Smooth muscle cell (in vitro differentiated cells): ENCODE results near the gene ARHGAP25. TPM values are rescaled to one million over a fixed set of nuclear protein-coding genes. Genes with fewer than 3 reads are reported as not detected.

Experiments used
- DNase-seq: peaks from one replicate; lab custom pipeline; 2025; ENCODE audit not compliant: unreplicated experiment; lab: John Stamatoyannopoulos, UW
- H2AFZ ChIP-seq: fragments of 200-600 bp; sonication (generic); 2 replicates; pipeline ENCODE4 v1.6.0; 2016; ENCODE audit warnings: antibody characterized with exemption, low read depth, mild to moderate bottlenecking
- H3F3A ChIP-seq: fragments of 200-600 bp; sonication (generic); 2 replicates; pipeline ENCODE4 v1.6.0; 2017; ENCODE audit warnings: antibody characterized with exemption, low read depth
- H3K27ac ChIP-seq: fragments of 200-600 bp; sonication (generic); 2 replicates; pipeline ENCODE4 v1.5.1; 2016; ENCODE audit warnings: low read depth, mild to moderate bottlenecking
- H3K27me3 ChIP-seq: fragments of 200-600 bp; sonication (generic); 2 replicates; pipeline ENCODE4 v1.6.1; 2016; ENCODE audit warnings: low read depth, mild to moderate bottlenecking
- H3K36me3 ChIP-seq: fragments of 200-600 bp; sonication (generic); 2 replicates; pipeline ENCODE4 v1.5.1; 2016; ENCODE audit warnings: low read depth
- H3K4me1 ChIP-seq: fragments of 200-600 bp; sonication (generic); 2 replicates; pipeline ENCODE4 v1.5.1; 2016; ENCODE audit warnings: low read depth
- H3K4me2 ChIP-seq: fragments of 200-600 bp; sonication (generic); 2 replicates; pipeline ENCODE4 v1.6.0; 2016; ENCODE audit warnings: mild to moderate bottlenecking
- H3K4me3 ChIP-seq: fragments of 200-600 bp; sonication (generic); 2 replicates; pipeline ENCODE4 v1.5.1; 2016; ENCODE audit warnings: mild to moderate bottlenecking
- H3K79me2 ChIP-seq: fragments of 200-600 bp; sonication (generic); 2 replicates; pipeline ENCODE4 v1.6.0; 2016; ENCODE audit warnings: low read depth, mild to moderate bottlenecking
- H3K9ac ChIP-seq: fragments of 200-600 bp; sonication (generic); 2 replicates; pipeline ENCODE4 v1.6.0; 2016; ENCODE audit warnings: low read depth
- H3K9me3 ChIP-seq: fragments of 200-600 bp; sonication (generic); replicated peaks from 2 replicates; pipeline ENCODE4 v1.5.1; 2016; ENCODE audit warnings: low read depth
- H4K20me1 ChIP-seq: fragments of 200-600 bp; sonication (generic); 2 replicates; pipeline ENCODE4 v1.6.0; 2016; ENCODE audit warnings: low read depth
- CTCF ChIP-seq: fragments of 200-600 bp; sonication (generic); IDR thresholded peaks from 2 replicates; pipeline ENCODE4 v1.5.1; 2017; ENCODE audit warnings: borderline replicate concordance, mild to moderate bottlenecking, antibody characterized with exemption; ENCODE audit not compliant: insufficient read depth, poor library complexity, severe bottlenecking
- WGBS: methylation state at CpG from one replicate; pipeline ENCODE4 v1.1.7; 2016; ENCODE audit warnings: low lambda C conversion rate; 5-methylcytosine and 5-hydroxymethylcytosine counted together
- polyA plus RNA-seq: library from polyadenylated mRNA; unstranded; fragments of >200 nt; fragmentation: Nextera tagmentation; extraction: Ambion mirVana; gene quantifications from 2 replicates; pipeline ENCODE4 v1.2.1, GENCODE V29; 2016
- total RNA-seq: library from RNA; depleted of rRNA; stranded (reverse); fragments of >200 nt; gene quantifications from 2 replicates; pipeline ENCODE4 v1.2.3, GENCODE V29; 2014

ARHGAP25 gene
- total and polyA plus RNA-seq, 2 experiments from 2014 or later = 1.5 to 2.0 TPM

- H3K27ac ChIP-seq = no peak overlapping the region
- DNase-seq = no peak
- H4K20me1 ChIP-seq = no peaks in the 10 kb centered on the region
- TF ChIP-seq CTCF = no peak
- H3K27me3 ChIP-seq = no peaks in the 10 kb centered on the region
- peaks cover 9% of the 10 kb centered on the region for H3F3A ChIP-seq
- H3K4me1 ChIP-seq = no peaks in the 10 kb centered on the region
- no peak overlapping the region for H3K4me3 ChIP-seq
- H3K9me3 ChIP-seq = no peaks in the 10 kb centered on the region
- 94% methylated on average over 4 of the region's 4 CpGs for WGBS
- no peak overlapping the region for H3K4me2 ChIP-seq
- no peaks in the 10 kb centered on the region for H3K79me2 ChIP-seq
- H3K9ac ChIP-seq = no peak overlapping the region
- no peak overlapping the region for H2AFZ ChIP-seq
- no peaks in the 10 kb centered on the region for H3K36me3 ChIP-seq
These were observed 70.4 kb downstream of the ARHGAP25 start for GRCh38 chr2:68805025-68805424.

- no peak for DNase-seq
- no peaks in the 10 kb centered on the region for H3K36me3 ChIP-seq
- peak overlapping the region; percentile 27 for H3K4me2 ChIP-seq
- H3K27ac ChIP-seq = peak overlapping the region; percentile 18
- no peak overlapping the region for H3K4me3 ChIP-seq
- H2AFZ ChIP-seq = no peak overlapping the region
- H3K27me3 ChIP-seq = no peaks in the 10 kb centered on the region
- H3K4me1 ChIP-seq = no peaks in the 10 kb centered on the region
- TF ChIP-seq CTCF = no peak
- no peaks in the 10 kb centered on the region for H3K9me3 ChIP-seq
- H4K20me1 ChIP-seq = no peaks in the 10 kb centered on the region
- 46% methylated on average over 12 of the region's 12 CpGs for WGBS
- no peak overlapping the region for H3K9ac ChIP-seq
- H3F3A ChIP-seq = peaks cover 10% of the 10 kb centered on the region
- H3K79me2 ChIP-seq = no peaks in the 10 kb centered on the region
These were observed 72.0 kb downstream of the ARHGAP25 start for GRCh38 chr2:68806511-68807109.

GRCh38 chr2:68807821-68808266, 73.2 kb downstream of the ARHGAP25 start:
- Histone ChIP-seq H3K4me1 (no peaks in the 10 kb centered on the region), H3K4me3 (no peak overlapping the region), H3K79me2 (no peaks in the 10 kb centered on the region), H3K9ac (no peak overlapping the region), H3F3A (peaks cover 12% of the 10 kb centered on the region), H3K36me3 (no peaks in the 10 kb centered on the region), H3K27me3 (no peaks in the 10 kb centered on the region), H2AFZ (no peak overlapping the region), H3K27ac (no peak overlapping the region), H3K9me3 (no peaks in the 10 kb centered on the region), H3K4me2 (peak overlapping the region; percentile 38), H4K20me1 (no peaks in the 10 kb centered on the region)
- no peak for TF ChIP-seq CTCF
- 2% methylated on average over 6 of the region's 6 CpGs for WGBS
- no peak for DNase-seq
